ENCODE data around the gene AXL. TPM values are rescaled to one million over a fixed set of nuclear protein-coding genes. Genes with fewer than 3 reads are reported as not detected.

The AXL gene
- total RNA-seq, 2 donors from 2014 or later, result 6.2 to 21.4 TPM

DNA sequence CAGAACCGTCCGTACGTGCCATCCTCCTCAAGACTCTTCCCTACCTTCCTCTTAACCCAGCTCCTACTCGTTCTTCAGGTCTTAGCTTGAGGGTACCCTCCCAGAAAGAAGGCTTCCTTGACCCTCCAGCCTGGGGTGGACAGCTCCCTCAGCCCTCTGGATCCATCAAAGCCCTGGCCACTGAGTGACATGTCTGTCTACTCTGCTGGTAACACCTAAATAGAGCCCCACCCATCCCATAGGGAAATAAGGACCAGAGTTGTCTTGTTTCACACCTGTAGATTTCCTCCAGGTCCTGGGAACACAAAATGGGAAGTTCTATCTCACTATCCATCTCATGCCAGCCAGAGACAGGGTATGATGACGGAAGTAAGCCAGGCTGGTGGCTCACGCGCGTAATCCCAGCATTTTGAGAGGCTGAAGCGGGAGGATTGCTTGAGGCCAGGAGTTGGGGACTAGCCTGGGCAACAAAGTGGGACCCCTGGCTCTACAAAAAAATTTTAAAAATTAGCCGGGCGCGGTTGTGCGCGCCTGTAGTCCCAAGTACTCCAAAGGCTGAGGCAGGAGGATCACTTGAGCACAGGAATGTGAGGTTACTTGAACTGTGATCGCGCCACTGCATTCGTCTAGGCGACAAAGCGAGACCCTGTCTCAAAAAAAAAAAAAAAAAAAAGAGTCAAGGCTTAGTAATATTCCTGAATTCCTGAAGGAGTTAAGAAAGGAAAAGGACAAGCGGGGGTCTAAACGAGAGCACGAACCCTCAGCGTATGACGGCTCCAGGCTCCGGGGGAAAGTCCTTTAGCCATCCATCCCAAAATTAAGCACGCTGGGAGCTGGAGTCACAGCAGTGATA lies 90.4 kb downstream of the AXL start:
- DNase-seq, result no peak
- peaks cover 17% of the 10 kb centered on the region for H3K4me1 ChIP-seq
- peak overlapping the region; percentile 93 to 98 for H3K9ac ChIP-seq (ENCODE audit: low read depth in 2 of 2, low read length in 2 of 2)
- TF ChIP-seq, protein P1, sequence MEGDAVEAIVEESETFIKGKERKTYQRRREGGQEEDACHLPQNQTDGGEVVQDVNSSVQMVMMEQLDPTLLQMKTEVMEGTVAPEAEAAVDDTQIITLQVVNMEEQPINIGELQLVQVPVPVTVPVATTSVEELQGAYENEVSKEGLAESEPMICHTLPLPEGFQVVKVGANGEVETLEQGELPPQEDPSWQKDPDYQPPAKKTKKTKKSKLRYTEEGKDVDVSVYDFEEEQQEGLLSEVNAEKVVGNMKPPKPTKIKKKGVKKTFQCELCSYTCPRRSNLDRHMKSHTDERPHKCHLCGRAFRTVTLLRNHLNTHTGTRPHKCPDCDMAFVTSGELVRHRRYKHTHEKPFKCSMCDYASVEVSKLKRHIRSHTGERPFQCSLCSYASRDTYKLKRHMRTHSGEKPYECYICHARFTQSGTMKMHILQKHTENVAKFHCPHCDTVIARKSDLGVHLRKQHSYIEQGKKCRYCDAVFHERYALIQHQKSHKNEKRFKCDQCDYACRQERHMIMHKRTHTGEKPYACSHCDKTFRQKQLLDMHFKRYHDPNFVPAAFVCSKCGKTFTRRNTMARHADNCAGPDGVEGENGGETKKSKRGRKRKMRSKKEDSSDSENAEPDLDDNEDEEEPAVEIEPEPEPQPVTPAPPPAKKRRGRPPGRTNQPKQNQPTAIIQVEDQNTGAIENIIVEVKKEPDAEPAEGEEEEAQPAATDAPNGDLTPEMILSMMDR (IDR thresholded peaks at IDR 0.05), result no peak
- H3K4me3 ChIP-seq, result peak overlapping the region; percentile 47
- peak overlapping the region; percentile 87 for H3K27ac ChIP-seq
- H3K36me3 ChIP-seq, result peaks cover 9% of the 10 kb centered on the region
- no peaks in the 10 kb centered on the region for H3K9me3 ChIP-seq
- intact Hi-C loops (cut with DNase I), result loop anchor here (5.0 kb wide), 2 partner anchors 42 to 102 kb away; no protein-coding TSS in a partner anchor
- no peaks in the 10 kb centered on the region for H3K27me3 ChIP-seq

DNA sequence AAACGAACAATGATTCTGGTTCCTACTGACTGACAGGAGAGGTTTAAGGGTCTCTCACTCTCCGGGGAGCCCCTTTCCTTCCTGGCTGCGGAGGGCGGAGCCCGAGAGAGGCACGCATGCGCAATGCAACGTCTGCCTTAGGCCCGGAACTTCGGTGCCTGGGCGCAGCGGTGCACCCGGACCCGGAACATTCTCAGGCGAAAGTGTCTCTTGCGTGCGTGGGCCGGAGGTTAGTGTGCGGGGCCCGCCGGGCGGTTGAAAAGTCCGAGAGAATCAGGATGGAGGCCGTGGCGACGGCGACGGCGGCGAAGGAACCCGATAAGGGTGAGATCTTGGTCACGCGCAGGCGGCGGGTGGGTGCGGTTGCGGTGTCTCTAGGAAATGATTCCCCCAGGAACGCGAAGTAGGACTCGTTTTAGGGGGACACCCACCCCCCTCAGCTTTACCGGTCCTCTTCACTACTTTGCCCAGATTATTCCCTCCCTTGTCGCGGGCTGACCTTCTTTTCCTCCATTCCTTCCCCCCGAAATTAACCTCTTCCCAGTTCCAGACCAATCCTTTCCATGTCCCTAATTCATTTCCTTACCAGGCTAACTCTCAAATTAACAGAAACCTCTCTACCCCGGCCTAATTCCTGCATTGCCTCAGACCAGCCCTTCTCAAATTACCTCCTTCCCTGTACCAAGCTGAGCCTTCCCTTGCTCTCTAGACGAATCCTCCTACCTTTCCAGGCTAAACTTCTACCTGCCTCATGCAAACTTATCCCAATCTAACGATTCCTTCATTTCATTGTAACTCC lies 91.2 kb downstream of the AXL start, which contains the start of gene CCDC97:
Gene CCDC97, plus strand, starts transcription at position 140 of the 799 bp plus-strand sequence. Its CDS starts 139 bp downstream, at position 279.
- Histone ChIP-seq H3K36me3 (peaks cover 5% of the 10 kb centered on the region), H3K4me3 (peak within 1 kb of the TSS; percentile 47), H3K27me3 (no peaks in the 10 kb centered on the region), H3K4me1 (peaks cover 17% of the 10 kb centered on the region), H3K9me3 (no peaks in the 10 kb centered on the region), H3K9ac (ENCODE audit: low read depth in 2 of 2, low read length in 2 of 2) (peak within 1 kb of the TSS; percentile 93 to 98), H3K27ac (peak within 1 kb of the TSS; percentile 87)
- intact Hi-C loops (cut with DNase I), result no loop called here
- DNase-seq, result peak; percentile 88
- TF ChIP-seq, protein P1 (IDR thresholded peaks at IDR 0.05), result no peak

- no peak for DNase-seq
- Histone ChIP-seq H3K4me1 (peaks cover 17% of the 10 kb centered on the region), H3K36me3 (no peaks in the 10 kb centered on the region), H3K9me3 (no peaks in the 10 kb centered on the region), H3K27ac (no peak overlapping the region), H3K4me3 (peak overlapping the region; percentile 47), H3K27me3 (no peaks in the 10 kb centered on the region), H3K9ac (ENCODE audit: low read depth in 2 of 2, low read length in 2 of 2) (peak overlapping the region; percentile 93 to 98)
- intact Hi-C loops (cut with DNase I), result no loop called here
- TF ChIP-seq, protein P1 (IDR thresholded peaks at IDR 0.05), result no peak
These were observed 92.0 kb downstream of the AXL start for GRCh38 chr19:41311072-41311471.

Other genes with a start within 250 kb of the AXL start
- gene CYP2B6, start 227.9 kb upstream of the AXL start, total RNA-seq, result 1 to 10 TPM; 2.6 to 4.6 TPM
- not detected for gene CYP2A13, start 130.8 kb upstream of the AXL start, total RNA-seq
- not detected for gene CYP2F1, start 104.8 kb upstream of the AXL start, total RNA-seq
- 100 to 1,000 TPM; 114 to 152 TPM for gene CYP2S1, start 26.0 kb upstream of the AXL start, total RNA-seq
- gene HNRNPUL1, start 45.1 kb downstream of the AXL start, total RNA-seq, result 100 to 1,000 TPM; 179 to 233 TPM
- gene CCDC97, start 90.9 kb downstream of the AXL start, total RNA-seq, result 10 to 100 TPM; 20.6 to 30.5 TPM
- 10 to 100 TPM in 1 of 2 donors, 1 to 10 TPM in 1; 7.7 to 14.6 TPM for gene TGFB1, start 134.7 kb downstream of the AXL start, total RNA-seq
- 10 to 100 TPM in 1 of 2 donors, 1 to 10 TPM in 1; 8.4 to 10.4 TPM for gene B9D2, start 144.9 kb downstream of the AXL start, total RNA-seq
- 1 to 10 TPM; 2.0 to 3.6 TPM for gene TMEM91, start 157.3 kb downstream of the AXL start, total RNA-seq
- 10 to 100 TPM; 11.5 to 33.5 TPM for gene EXOSC5, start 178.1 kb downstream of the AXL start, total RNA-seq
- 10 to 100 TPM; 18.8 to 31.7 TPM for gene BCKDHA, start 178.6 kb downstream of the AXL start, total RNA-seq
- gene B3GNT8, start 208.2 kb downstream of the AXL start, total RNA-seq, result 10 to 100 TPM; 26.5 to 34.1 TPM
- 10 to 100 TPM; 48.0 to 61.8 TPM for gene DMAC2, start 220.7 kb downstream of the AXL start, total RNA-seq
- gene ERICH4, start 223.9 kb downstream of the AXL start, total RNA-seq, result not detected

Data from colonic mucosa (tissue), 4 donors.